ENCODE results near the gene ZNF836.
"Not testable (repeated sequence)": the region's sequence is repeated elsewhere in the genome, so short reads cannot be mapped to it uniquely, and the experiment has no call there.

ZNF836 gene

GRCh38 chr19:52171321-52172169, at the start of gene ZNF836:
TSS of gene ZNF836 (minus strand) at chr19:52171621. CDS start at chr19:52168072, 3,549 bp downstream.
- DNase-seq, result peak; percentile 23

- DNase-seq, result no peak
Measured at GRCh38 chr19:52221031-52221430, 49.6 kb upstream of the ZNF836 start.

DNA sequence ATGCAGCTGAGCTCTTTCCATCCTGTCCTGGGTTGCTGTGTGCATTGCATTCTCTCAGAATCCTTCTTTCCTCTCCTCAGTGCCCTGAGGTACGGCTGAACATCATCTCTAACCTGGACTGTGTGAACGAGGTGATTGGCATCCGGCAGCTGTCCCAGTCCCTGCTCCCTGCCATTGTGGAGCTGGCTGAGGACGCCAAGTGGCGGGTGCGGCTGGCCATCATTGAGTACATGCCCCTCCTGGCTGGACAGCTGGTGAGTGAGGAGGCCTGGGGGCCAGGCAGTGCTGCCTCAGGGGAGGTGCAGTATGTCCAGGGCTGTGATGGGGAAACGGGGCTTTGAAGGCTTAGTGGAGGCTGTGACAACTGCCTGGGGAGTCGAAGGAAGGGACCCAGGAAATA, 48.2 kb upstream of the ZNF836 start:
- DNase-seq, result no peak

DNA sequence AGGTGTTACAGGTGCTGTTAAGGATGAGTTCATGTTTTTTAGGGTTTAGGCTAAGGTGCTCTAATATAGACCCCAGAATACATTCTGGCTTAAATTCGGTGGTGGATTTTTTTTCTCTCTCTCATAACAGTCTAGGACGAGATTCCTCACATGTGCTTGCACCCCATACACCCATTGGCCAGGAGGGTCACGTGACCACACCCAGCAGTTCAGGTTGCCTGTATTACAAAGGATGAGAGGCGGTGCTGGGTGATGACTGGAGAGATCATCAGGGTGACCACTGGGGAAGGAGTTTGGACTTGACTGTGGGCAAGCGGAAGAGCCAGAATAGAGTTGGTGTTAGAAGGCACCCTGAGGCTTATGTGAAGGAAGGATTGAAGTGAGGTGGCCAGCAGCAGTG, 46.2 kb upstream of the ZNF836 start:
- DNase-seq, result no peak

- DNase-seq, result no peak
Measured at GRCh38 chr19:52216401-52216800, 45.0 kb upstream of the ZNF836 start.

DNA sequence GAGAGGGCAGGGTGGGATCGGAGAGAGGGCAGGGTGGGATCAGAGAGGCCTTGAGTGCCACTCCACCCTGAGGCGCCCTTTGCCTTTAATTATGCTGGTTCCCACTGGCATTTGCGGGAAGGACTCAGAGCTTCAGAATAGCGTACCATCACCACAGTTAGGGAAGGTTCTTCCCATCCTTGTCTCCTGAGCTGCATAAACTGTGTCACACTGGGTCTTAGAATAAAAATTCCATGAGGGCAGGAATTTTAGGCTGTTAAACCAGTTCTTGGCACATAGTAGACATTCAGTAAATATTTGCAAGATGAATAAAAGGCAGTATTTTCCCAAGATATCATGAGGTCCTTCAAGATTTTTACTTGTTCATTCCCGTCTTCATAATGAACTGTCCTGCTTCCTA, 42.8 kb upstream of the ZNF836 start:
- no peak for DNase-seq

DNA sequence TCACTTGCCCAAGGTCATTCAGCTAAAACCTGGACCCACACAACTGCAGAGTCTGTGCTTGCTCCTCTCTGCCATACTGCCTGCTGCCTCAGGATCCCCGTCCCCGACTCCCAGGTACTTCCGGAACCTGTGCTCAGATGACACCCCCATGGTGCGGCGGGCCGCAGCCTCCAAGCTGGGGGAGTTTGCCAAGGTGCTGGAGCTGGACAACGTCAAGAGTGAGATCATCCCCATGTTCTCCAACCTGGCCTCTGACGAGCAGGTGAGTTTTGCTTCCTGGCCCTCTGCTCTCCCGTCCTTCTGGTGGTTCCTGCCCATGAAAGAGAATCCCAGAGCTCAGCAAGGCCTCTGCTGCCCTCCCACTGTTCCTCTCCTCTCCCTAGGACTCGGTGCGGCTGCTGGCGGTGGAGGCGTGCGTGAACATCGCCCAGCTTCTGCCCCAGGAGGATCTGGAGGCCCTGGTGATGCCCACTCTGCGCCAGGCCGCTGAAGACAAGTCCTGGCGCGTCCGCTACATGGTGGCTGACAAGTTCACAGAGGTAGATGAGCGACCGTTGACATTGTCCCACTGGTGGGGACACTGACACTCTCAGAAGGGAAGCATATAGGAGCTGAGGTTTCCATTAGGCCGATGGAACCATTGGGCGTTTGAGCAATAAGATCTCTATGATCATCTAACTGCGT, 41.3 kb upstream of the ZNF836 start:
- no peak for DNase-seq

GRCh38 chr19:52211926-52212571, 40.6 kb upstream of the ZNF836 start:
- DNase-seq, result no peak

GRCh38 chr19:52211203-52211602, 39.8 kb upstream of the ZNF836 start:
- DNase-seq, result no peak

DNA sequence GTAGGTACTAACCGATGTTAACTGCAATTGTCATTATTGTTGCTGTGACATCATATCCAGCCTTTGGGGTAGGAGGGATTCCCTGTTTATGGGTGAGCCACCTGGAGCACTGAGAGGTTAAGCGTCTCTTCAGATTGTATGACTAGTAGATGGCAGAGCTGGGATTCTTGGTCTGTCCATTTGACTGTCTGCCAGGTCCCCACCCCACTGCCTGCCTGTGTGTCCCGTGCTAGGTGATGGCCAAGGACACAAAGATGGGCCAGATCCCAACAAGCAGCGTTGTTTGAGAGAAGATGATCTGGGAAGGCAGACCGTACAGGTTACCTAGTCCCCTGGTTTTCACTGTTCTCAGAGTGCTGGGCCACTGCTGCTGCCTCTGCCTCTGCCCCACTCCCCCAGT, 35.1 kb upstream of the ZNF836 start:
- no peak for DNase-seq

- not testable (repeated sequence) for DNase-seq
Measured at GRCh38 chr19:52200755-52201391, 29.5 kb upstream of the ZNF836 start.

DNA sequence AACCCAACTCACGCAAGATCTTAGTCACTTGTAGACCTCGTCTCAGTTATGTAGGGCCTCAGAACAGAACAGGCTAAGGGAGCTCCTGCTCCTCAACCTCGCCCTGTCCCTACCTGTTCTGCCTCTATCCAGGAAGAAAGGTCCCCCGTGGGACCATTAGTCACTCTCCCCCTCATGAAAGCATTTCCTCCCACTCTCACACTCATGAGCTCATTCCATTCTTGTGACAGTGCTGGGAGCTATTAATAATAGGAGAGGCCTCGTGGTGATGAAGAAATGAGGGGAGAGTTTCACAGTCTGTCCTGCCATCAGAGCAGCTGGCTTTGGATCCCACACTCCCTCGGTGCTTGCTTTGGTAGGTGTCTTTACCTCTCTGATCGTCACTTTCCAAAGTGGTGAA, 28.6 kb upstream of the ZNF836 start:
- no peak for DNase-seq

GRCh38 chr19:52198678-52199077, 27.3 kb upstream of the ZNF836 start:
- DNase-seq, result no peak

GRCh38 chr19:52197964-52198363, 26.5 kb upstream of the ZNF836 start:
- no peak for DNase-seq

DNA sequence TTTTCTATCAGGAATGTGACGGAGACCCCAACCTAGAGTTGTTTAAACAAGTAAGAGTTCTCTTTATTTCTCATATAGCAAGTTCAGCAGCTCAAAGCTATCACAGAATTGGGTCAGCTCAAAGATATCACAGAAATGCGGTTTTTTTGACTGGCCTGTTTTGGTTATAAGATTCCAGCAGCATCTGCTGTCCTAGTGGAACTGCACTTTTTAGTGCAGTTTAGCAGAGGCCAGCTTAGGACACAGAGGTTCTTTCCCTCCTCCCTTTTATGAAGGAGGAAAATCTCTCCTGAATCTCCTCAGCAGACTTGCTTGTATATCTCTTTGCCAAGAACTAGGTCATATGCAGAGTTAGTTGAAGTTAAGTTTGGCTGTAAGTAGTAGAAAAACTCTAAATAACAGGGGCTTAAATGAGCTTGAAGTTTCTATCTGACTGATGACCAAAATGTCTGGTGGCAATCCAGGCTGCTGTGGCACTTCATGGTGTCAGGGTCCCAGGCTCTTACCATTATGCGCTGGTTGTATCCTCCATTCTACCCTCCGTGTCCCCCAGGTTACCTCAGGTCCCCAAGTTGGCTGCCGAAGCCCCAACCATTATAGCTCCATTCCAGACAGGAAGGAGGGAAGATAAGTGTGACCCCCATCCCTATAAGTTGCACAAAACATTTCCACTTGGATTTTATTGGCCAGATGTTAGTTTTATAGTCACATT, 25.0 kb upstream of the ZNF836 start:
- DNase-seq, result no peak

DNA sequence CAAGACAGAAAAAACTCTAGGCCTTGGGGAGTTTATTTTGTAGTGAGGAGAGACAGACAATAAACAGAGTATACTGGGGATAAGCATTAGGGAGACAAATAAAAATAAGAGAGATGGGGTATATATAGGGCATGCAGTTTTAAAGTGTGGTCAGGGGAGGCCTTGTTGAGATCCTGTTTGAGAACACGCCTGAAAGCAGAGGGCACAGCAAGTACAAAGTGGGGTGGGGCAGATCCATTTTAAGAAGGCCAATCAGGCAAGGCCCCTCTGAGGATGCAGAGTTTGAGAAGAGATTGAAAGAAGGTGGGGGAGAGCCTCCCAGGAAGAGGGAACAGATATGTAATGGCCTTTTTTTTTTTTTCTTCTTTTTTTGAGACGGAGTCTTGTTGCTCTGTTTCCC, 20.5 kb upstream of the ZNF836 start:
- DNase-seq, result no peak

GRCh38 chr19:52191389-52191788, 20.0 kb upstream of the ZNF836 start:
- DNase-seq, result no peak

DNA sequence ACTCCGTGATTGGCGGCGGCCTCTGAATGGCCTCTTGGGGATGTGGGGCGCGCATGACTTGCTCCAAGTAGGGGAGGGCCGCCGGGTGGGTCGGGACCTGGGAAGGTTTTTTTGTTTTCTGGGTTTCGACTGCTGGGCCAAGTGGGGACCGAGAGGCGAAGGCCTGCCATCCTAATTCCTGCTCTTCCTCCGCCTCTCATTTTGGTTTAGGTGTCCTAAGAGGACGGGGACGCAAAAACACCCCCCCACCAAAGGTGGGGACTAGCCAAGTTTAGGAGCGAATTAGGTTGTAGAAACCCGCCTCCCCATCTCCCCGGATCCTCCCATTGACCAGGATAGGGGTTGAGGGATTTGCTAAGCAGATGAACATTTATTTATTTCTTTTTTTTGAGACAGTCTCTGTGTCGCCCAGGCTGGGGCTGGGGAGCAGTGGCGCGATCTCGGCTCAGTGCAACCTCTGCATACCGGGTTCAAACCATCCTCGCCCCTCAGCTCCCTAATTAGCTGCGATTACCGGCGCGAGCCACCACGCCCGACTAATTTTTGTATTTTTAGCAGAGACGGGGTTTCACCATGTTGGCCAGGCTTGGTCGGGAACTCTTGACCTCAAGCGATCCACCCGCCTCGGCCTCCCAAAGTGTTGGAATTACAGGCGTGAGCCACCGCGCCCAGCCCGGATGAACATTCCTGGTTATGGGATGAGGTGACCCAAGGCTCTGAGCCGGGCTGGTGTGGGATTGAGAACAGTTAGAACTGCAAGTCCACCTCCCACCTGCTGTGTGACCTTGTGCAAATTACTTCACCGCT, 19.3 kb upstream of the ZNF836 start:
- DNase-seq, result no peak

GRCh38 chr19:52189735-52190486, 18.5 kb upstream of the ZNF836 start, which contains the start of gene PPP2R1A:
TSS of gene PPP2R1A (plus strand) at chr19:52190052. CDS start at chr19:52190097, 45 bp downstream.
- peak; percentile 99 for DNase-seq

GRCh38 chr19:52188822-52189734, 17.7 kb upstream of the ZNF836 start:
- no peak for DNase-seq

Data from NCI-H1048 (cell line).